HG03521 (cell line): ENCODE results near the gene UBE2R2.
"Not testable (repeated sequence)": the region's sequence is repeated elsewhere in the genome, so short reads cannot be mapped to it uniquely, and the experiment has no call there.

Experiments
- ATAC-seq: cut with Tn5 transposase; IDR thresholded peaks from one replicate; pipeline ENCODE4 v1.9.1; 2021; ENCODE audit warnings: mild to moderate bottlenecking, moderate library complexity; ENCODE audit not compliant: unreplicated experiment

The UBE2R2 gene

GRCh38 chr9:33924978-33925797 lies 108.2 kb downstream of the UBE2R2 start:
- ATAC-seq: no peak

GRCh38 chr9:33926746-33927485 lies 110.0 kb downstream of the UBE2R2 start:
- no peak for ATAC-seq

- ATAC-seq: no peak
Measured at GRCh38 chr9:33927694-33928093, 110.7 kb downstream of the UBE2R2 start.

- no peak for ATAC-seq
Measured at GRCh38 chr9:33931326-33931725, 114.4 kb downstream of the UBE2R2 start.

- ATAC-seq: no peak
Measured at GRCh38 chr9:33932078-33932807, 115.3 kb downstream of the UBE2R2 start.

- no peak for ATAC-seq
Measured at GRCh38 chr9:33934188-33934878, 117.4 kb downstream of the UBE2R2 start.

- ATAC-seq: no peak
Measured at GRCh38 chr9:33939924-33940874, 123.2 kb downstream of the UBE2R2 start.

- no peak for ATAC-seq
Measured at GRCh38 chr9:33942471-33943083, 125.6 kb downstream of the UBE2R2 start.

- ATAC-seq: no peak
Measured at GRCh38 chr9:33943389-33943788, 126.4 kb downstream of the UBE2R2 start.

- no peak for ATAC-seq
Measured at GRCh38 chr9:33946779-33947535, 130.0 kb downstream of the UBE2R2 start.

GRCh38 chr9:33950371-33950770 lies 133.4 kb downstream of the UBE2R2 start:
- no peak for ATAC-seq

GRCh38 chr9:33952066-33952465 lies 135.1 kb downstream of the UBE2R2 start:
- ATAC-seq: no peak

GRCh38 chr9:33956544-33956943 lies 139.6 kb downstream of the UBE2R2 start:
- ATAC-seq: no peak

- ATAC-seq: no peak
Measured at GRCh38 chr9:33959725-33960124, 142.8 kb downstream of the UBE2R2 start.

- not testable (repeated sequence) for ATAC-seq
Measured at GRCh38 chr9:33962468-33962867, 145.5 kb downstream of the UBE2R2 start.

GRCh38 chr9:33964086-33964768 lies 147.3 kb downstream of the UBE2R2 start:
- ATAC-seq: no peak
